IMR-90 (cell line): ENCODE results near the gene ANO4. TPM values are rescaled to one million over a fixed set of nuclear protein-coding genes. Genes with fewer than 3 reads are reported as not detected.

Experiments
- ATAC-seq: fragments of 200-7000 bp; cut with Tn5 transposase; 2 replicates; pipeline ENCODE4 v1.9.1; 2020; ENCODE audit warnings: low read depth, mild to moderate bottlenecking, moderate library complexity
- BruUV-seq: library from RNA; stranded (reverse); fragments of 400-500 nt; replicated peaks from 2 replicates; lab custom pipeline; 2021; lab: Mats Ljungman, UMichigan
- CTCF ChIA-PET: fragments of 300-600 bp; formaldehyde crosslinking; extraction: SDS; loops from one replicate; lab custom pipeline; 2021; ENCODE audit warnings: antibody characterized with exemption; lab: Yijun Ruan, JAX
- POLR2A ChIA-PET: fragments of 300-600 bp; sonication (Branson Sonifier 250); formaldehyde crosslinking; loops from one replicate; lab custom pipeline; 2022; ENCODE audit warnings: antibody characterized with exemption; ENCODE audit not compliant: unreplicated experiment; lab: Charles Lee
- DNase-seq: peaks from one replicate; pipeline ENCODE4 v3.0.0; 2013
- H2AFZ ChIP-seq: replicated peaks from 2 replicates; pipeline ENCODE3; 2013; ENCODE audit warnings: low read length, mild to moderate bottlenecking; ENCODE audit not compliant: poor library complexity
- H2AK5ac ChIP-seq: 2 replicates; pipeline ENCODE4 v1.6.1; 2013; ENCODE audit warnings: low read depth, low read length, inconsistent platforms
- H2AK9ac ChIP-seq: replicated peaks from 2 replicates; pipeline ENCODE3; 2013; ENCODE audit warnings: mild to moderate bottlenecking, low read depth, low read length, moderate library complexity; ENCODE audit not compliant: poor library complexity
- H2BK120ac ChIP-seq: 2 replicates; pipeline ENCODE4 v1.6.1; 2013; ENCODE audit warnings: low read depth, low read length, inconsistent platforms
- H2BK15ac ChIP-seq: 3 replicates; pipeline ENCODE4 v1.6.1; 2013; ENCODE audit warnings: low read depth, low read length, inconsistent platforms
- H2BK20ac ChIP-seq: 2 replicates; pipeline ENCODE4 v1.6.1; 2013; ENCODE audit warnings: low read depth, mild to moderate bottlenecking, inconsistent platforms, low read length, moderate library complexity
- H2BK5ac ChIP-seq: 2 replicates; pipeline ENCODE4 v1.6.1; 2013; ENCODE audit warnings: mild to moderate bottlenecking, low read depth, low read length, inconsistent platforms; ENCODE audit not compliant: poor library complexity, severe bottlenecking
- H3K14ac ChIP-seq: replicated peaks from 2 replicates; pipeline ENCODE4 v1.6.1; 2013; ENCODE audit warnings: low read depth, low read length, inconsistent platforms
- H3K18ac ChIP-seq: 2 replicates; pipeline ENCODE4 v1.6.1; 2013; ENCODE audit warnings: low read depth, low read length, control low read depth
- H3K23ac ChIP-seq: 2 replicates; pipeline ENCODE4 v1.6.1; 2013; ENCODE audit warnings: low read depth, low read length, inconsistent platforms
- H3K27ac ChIP-seq: 2 replicates; pipeline ENCODE4 v1.5.1; 2013; ENCODE audit warnings: mild to moderate bottlenecking, control low read depth, low read length; ENCODE audit not compliant: insufficient read depth
- H3K27me3 ChIP-seq: 2 replicates; pipeline ENCODE4 v1.6.1; 2013; ENCODE audit warnings: low read length; ENCODE audit not compliant: control insufficient read depth, insufficient read depth
- H3K36me3 ChIP-seq: 2 replicates; pipeline ENCODE4 v1.6.1; 2013; ENCODE audit warnings: low read length, mixed read lengths; ENCODE audit not compliant: control insufficient read depth, insufficient read depth
- H3K4ac ChIP-seq: 2 replicates; pipeline ENCODE4 v1.6.1; 2013; ENCODE audit warnings: low read depth, low read length, inconsistent platforms
- H3K4me1 ChIP-seq: 2 replicates; pipeline ENCODE4 v1.6.1; 2013; ENCODE audit warnings: low read length, mixed read lengths; ENCODE audit not compliant: control insufficient read depth, insufficient read depth
- H3K4me2 ChIP-seq: 2 replicates; pipeline ENCODE4 v1.6.1; 2013; ENCODE audit warnings: low read depth, mild to moderate bottlenecking, control low read depth, low read length, moderate library complexity
- H3K4me3 ChIP-seq: 2 replicates; pipeline ENCODE4 v1.5.1; 2013; ENCODE audit warnings: low read depth, mild to moderate bottlenecking, control low read depth, low read length, moderate library complexity; ENCODE audit not compliant: insufficient read depth
- H3K56ac ChIP-seq: 2 replicates; pipeline ENCODE4 v1.6.1; 2013; ENCODE audit warnings: low read length, inconsistent platforms; ENCODE audit not compliant: insufficient read depth; ENCODE audit errors: extremely low read depth
- H3K79me1 ChIP-seq, 2 experiments: 2 replicates each; pipeline ENCODE4 v1.6.1; 2013; ENCODE audit warnings: low read length in 2 of 2, inconsistent platforms in 1 of 2, low read depth in 1 of 2
- H3K9ac ChIP-seq: 2 replicates; pipeline ENCODE4 v1.6.1; 2013; ENCODE audit warnings: low read depth, low read length, control low read depth
- H3K9me1 ChIP-seq: 2 replicates; pipeline ENCODE4 v1.6.1; 2013; ENCODE audit warnings: low read length, inconsistent platforms; ENCODE audit not compliant: insufficient read depth
- H3K9me3 ChIP-seq: 2 replicates; pipeline ENCODE4 v1.6.1; 2013; ENCODE audit warnings: low read length; ENCODE audit not compliant: control insufficient read depth, insufficient read depth
- H4K20me1 ChIP-seq: 2 replicates; pipeline ENCODE4 v1.6.1; 2013; ENCODE audit warnings: low read length, inconsistent platforms; ENCODE audit not compliant: insufficient read depth
- H4K5ac ChIP-seq: 2 replicates; pipeline ENCODE4 v1.6.1; 2013; ENCODE audit warnings: mild to moderate bottlenecking, low read depth, low read length, control low read depth
- H4K8ac ChIP-seq, 2 experiments: 2 replicates each; pipeline ENCODE4 v1.6.1; 2013; ENCODE audit warnings: low read depth in 2 of 2, low read length in 2 of 2, control low read depth in 1 of 2, inconsistent platforms in 1 of 2
- H4K91ac ChIP-seq: 2 replicates; pipeline ENCODE4 v1.6.1; 2013; ENCODE audit warnings: low read depth, low read length, inconsistent platforms; ENCODE audit not compliant: insufficient read depth
- BHLHE40 ChIP-seq: fragments of 150-350 bp; IDR thresholded peaks from 2 replicates; pipeline ENCODE4 v1.6.1; 2016; ENCODE audit warnings: mild to moderate bottlenecking, low read depth, low read length
- MAZ ChIP-seq: IDR thresholded peaks from 2 replicates; pipeline ENCODE4 v1.6.1; 2012; ENCODE audit warnings: low read depth, mild to moderate bottlenecking, low read length, improper control_type of control experiment, moderate library complexity, borderline replicate concordance
- MXI1 ChIP-seq: IDR thresholded peaks from 2 replicates; pipeline ENCODE4 v1.6.1; 2012; ENCODE audit warnings: low read depth, mild to moderate bottlenecking, low read length, moderate library complexity, borderline replicate concordance
- NFE2L2 ChIP-seq: fragments of 150-350 bp; IDR thresholded peaks from 2 replicates; pipeline ENCODE4 v1.6.1; 2016; ENCODE audit warnings: low read depth, mild to moderate bottlenecking, low read length
- POLR2A ChIP-seq: IDR thresholded peaks from 2 replicates; pipeline ENCODE4 v1.6.1; 2012; ENCODE audit warnings: mild to moderate bottlenecking, low read depth, low read length
- RAD21 ChIP-seq: IDR thresholded peaks from 2 replicates; pipeline ENCODE4 v1.6.1; 2012; ENCODE audit warnings: low read length, improper control_type of control experiment
- RCOR1 ChIP-seq: IDR thresholded peaks from 2 replicates; pipeline ENCODE4 v1.6.1; 2012; ENCODE audit warnings: mild to moderate bottlenecking, low read length, improper control_type of control experiment; ENCODE audit not compliant: insufficient replicate concordance
- RFX5 ChIP-seq: IDR thresholded peaks from 2 replicates; pipeline ENCODE4 v1.8.0; 2012; ENCODE audit warnings: low read depth, mild to moderate bottlenecking, low read length, moderate library complexity
- SMC3 ChIP-seq: fragments of 150-350 bp; IDR thresholded peaks from 2 replicates; pipeline ENCODE4 v1.6.1; 2016; ENCODE audit warnings: low read depth, mild to moderate bottlenecking, antibody characterized with exemption, low read length, moderate library complexity
- WGBS, 2 experiments: methylation state at CpG; one replicate each; pipeline versions ENCODE4 v1.1.5 to v1.1.7; 2013; ENCODE audit warnings: missing lambda C conversion rate in 2 of 2; ENCODE audit not compliant: insufficient read length in 1 of 2; ENCODE audit errors: extremely low coverage in 2 of 2; 5-methylcytosine and 5-hydroxymethylcytosine counted together
- dilution Hi-C: fragments of 300-500 bp; cut with HindIII; formaldehyde crosslinking; loops from one replicate; pipeline ENCODE4 v1.14.3; 2018; ENCODE audit warnings: low sequenced_read_pairs; ENCODE audit not compliant: unreplicated experiment
- in situ Hi-C: fragments of 300-500 bp; cut with MboI; formaldehyde crosslinking; loops from 3 replicates; pipeline ENCODE4 v1.14.3; 2019; ENCODE audit warnings: low sequenced_read_pairs, inconsistent platforms, mixed read lengths
- intact Hi-C: fragments of 100-400 bp; cut with micrococcal nuclease; formaldehyde crosslinking; loops from 2 replicates; pipeline ENCODE4 v1.10.0; 2022
- polyA plus RNA-seq, 3 experiments: library from polyadenylated mRNA; depleted of rRNA; stranded (reverse); fragments of >200 nt; gene quantifications; 2 replicates each; pipeline ENCODE4 v1.2.3, GENCODE V29; 2012; ENCODE audit warnings: low replicate concordance in 1 of 3
- total RNA-seq: library from RNA; depleted of rRNA; stranded (reverse); fragments of >200 nt; gene quantifications from 2 replicates; pipeline ENCODE4 v1.2.3, GENCODE V29; 2012
- TF ChIP-seq, protein P1 (sequence below): fragments of 150-350 bp; IDR thresholded peaks from 2 replicates; pipeline ENCODE4 v1.6.1; 2017; ENCODE audit warnings: mild to moderate bottlenecking, antibody characterized with exemption, low read length, low read depth
- TF ChIP-seq, protein P2 (sequence below): conservative IDR thresholded peaks from 2 replicates; pipeline ENCODE4 v1.5.1; 2012; ENCODE audit warnings: mild to moderate bottlenecking, low read depth, low read length, improper control_type of control experiment

Gene ANO4
- total and polyA plus RNA-seq, 2 of the 4 experiments (the other 2 are of a cell fraction): 4.7 to 10.2 TPM

DNA sequence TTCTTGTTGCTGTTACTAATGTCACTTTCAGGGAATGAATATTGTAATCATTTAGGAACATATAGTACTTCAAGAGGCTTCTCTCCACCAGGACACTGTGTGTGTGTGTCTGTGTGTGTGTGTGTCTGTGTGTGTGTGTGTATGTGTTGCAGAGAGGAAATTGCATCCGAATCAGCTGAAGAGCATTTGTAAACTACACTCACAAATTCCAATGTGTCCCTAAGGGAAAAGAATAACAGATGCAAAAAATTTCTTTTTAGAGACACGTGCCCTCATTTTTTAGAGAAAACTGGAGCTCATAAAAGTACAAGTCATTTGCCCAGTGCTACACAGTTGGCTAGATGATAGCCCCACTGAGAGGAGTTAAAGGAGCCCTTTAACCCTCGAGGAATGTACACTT, 168.8 kb downstream of the ANO4 start:
- ATAC-seq (peak; percentile 35; the same call in 1 of the 2 replicates), DNase-seq (no peak)
- Histone ChIP-seq H4K20me1 (no peaks in the 10 kb centered on the region), H3K23ac (no peak overlapping the region), H4K8ac (no peak overlapping the region), H3K4me1 (0 out of 2 replicates have a peak, but pooled peaks cover 2% of the 10 kb centered on the region), H3K56ac (no peak overlapping the region), H3K9ac (no peak overlapping the region), H3K14ac (no peak overlapping the region), H4K91ac (no peak overlapping the region), H3K9me1 (peaks cover 3% of the 10 kb centered on the region; the same call in 1 of the 2 replicates), H3K36me3 (no peaks in the 10 kb centered on the region; the same call in 1 of the 2 replicates), H2BK20ac (no peak overlapping the region), H3K79me1 (no peaks in the 10 kb centered on the region), H3K27ac (no peak overlapping the region), H2AK9ac (no peak overlapping the region), H3K18ac (no peak overlapping the region), H3K9me3 (no peaks in the 10 kb centered on the region), H2BK15ac (no peak overlapping the region), H2BK120ac (no peak overlapping the region), H2AFZ (no peak overlapping the region), H3K4me3 (no peak overlapping the region), H3K4me2 (no peak overlapping the region), H3K27me3 (no peaks in the 10 kb centered on the region), H2AK5ac (no peak overlapping the region), H3K4ac (no peak overlapping the region), H2BK5ac (no peak overlapping the region), H4K5ac (no peak overlapping the region)
- ChIA-PET POLR2A (no interaction called here), CTCF (no interaction called here)
- WGBS, 2 experiments: no CpG with 5 or more reads among the region's 3 CpGs
- no TSS peak for BruUV-seq
- intact Hi-C loops (no loop called here), in situ Hi-C loops (no loop called here), dilution Hi-C loops (no loop called here)
- TF ChIP-seq MAZ: no peak
- no peak for TF ChIP-seq RFX5
- TF ChIP-seq POLR2A: no peak
- no peak for TF ChIP-seq MXI1
- TF ChIP-seq, protein P1, sequence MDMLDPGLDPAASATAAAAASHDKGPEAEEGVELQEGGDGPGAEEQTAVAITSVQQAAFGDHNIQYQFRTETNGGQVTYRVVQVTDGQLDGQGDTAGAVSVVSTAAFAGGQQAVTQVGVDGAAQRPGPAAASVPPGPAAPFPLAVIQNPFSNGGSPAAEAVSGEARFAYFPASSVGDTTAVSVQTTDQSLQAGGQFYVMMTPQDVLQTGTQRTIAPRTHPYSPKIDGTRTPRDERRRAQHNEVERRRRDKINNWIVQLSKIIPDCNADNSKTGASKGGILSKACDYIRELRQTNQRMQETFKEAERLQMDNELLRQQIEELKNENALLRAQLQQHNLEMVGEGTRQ: no peak
- no peak for TF ChIP-seq RAD21
- no peak for TF ChIP-seq NFE2L2
- TF ChIP-seq SMC3: no peak
- TF ChIP-seq RCOR1: no peak
- TF ChIP-seq, protein P2, sequence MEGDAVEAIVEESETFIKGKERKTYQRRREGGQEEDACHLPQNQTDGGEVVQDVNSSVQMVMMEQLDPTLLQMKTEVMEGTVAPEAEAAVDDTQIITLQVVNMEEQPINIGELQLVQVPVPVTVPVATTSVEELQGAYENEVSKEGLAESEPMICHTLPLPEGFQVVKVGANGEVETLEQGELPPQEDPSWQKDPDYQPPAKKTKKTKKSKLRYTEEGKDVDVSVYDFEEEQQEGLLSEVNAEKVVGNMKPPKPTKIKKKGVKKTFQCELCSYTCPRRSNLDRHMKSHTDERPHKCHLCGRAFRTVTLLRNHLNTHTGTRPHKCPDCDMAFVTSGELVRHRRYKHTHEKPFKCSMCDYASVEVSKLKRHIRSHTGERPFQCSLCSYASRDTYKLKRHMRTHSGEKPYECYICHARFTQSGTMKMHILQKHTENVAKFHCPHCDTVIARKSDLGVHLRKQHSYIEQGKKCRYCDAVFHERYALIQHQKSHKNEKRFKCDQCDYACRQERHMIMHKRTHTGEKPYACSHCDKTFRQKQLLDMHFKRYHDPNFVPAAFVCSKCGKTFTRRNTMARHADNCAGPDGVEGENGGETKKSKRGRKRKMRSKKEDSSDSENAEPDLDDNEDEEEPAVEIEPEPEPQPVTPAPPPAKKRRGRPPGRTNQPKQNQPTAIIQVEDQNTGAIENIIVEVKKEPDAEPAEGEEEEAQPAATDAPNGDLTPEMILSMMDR: no peak
- TF ChIP-seq BHLHE40: no peak
